Choroid plexus epithelial cell (primary cell): ENCODE data around the gene RARA.

Experiments
- DNase-seq: peaks from one replicate; pipeline ENCODE4 v3.0.0-alpha.2; 2010; ENCODE audit warnings: low read depth
- H3K4me3 ChIP-seq: 2 replicates; pipeline ENCODE4 v1.5.1; 2011; ENCODE audit warnings: low read depth, mild to moderate bottlenecking, control low read depth, low read length, moderate library complexity
- TF ChIP-seq, protein P1 (sequence below): conservative IDR thresholded peaks from 2 replicates; pipeline ENCODE4 v1.5.1; 2011; ENCODE audit warnings: low read depth, mild to moderate bottlenecking, control low read depth, inconsistent platforms, low read length, moderate library complexity

RARA gene

DNA sequence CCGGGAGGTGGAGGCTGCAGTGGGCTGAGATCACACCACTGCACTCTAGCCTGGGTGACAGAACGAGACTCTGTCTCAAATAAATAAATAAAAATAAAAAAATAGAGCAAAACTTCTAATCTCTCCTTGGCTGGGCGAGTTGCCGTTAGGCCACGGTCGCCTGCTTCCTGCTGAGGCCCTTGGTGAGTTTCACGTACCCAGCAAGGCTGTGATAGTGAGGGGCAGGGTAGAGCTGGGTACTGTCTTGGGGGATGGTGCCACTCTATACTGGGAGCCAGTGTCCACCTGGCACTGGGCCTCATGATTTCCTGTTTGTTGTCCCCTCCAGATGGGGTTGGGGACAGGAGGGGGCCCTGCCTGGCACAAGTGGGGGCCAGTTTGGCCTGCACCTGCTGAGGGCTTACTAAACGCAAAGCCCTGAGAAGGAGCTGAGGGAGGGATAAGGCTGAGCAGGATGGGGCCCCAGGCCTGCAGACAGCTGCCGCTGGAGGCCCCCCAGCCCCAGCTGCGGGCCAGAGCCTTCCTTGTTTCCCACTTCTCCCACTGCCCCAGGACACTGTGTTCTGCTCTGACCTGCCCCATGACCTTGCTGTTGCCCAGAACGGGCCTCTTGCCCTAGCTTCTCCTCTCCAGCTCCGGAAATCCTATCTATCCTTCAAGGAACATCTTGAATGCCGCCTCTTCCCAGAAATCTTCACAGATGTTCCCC lies 30.1 kb downstream of the RARA start:
- no peak overlapping the region for H3K4me3 ChIP-seq
- TF ChIP-seq, protein P1, sequence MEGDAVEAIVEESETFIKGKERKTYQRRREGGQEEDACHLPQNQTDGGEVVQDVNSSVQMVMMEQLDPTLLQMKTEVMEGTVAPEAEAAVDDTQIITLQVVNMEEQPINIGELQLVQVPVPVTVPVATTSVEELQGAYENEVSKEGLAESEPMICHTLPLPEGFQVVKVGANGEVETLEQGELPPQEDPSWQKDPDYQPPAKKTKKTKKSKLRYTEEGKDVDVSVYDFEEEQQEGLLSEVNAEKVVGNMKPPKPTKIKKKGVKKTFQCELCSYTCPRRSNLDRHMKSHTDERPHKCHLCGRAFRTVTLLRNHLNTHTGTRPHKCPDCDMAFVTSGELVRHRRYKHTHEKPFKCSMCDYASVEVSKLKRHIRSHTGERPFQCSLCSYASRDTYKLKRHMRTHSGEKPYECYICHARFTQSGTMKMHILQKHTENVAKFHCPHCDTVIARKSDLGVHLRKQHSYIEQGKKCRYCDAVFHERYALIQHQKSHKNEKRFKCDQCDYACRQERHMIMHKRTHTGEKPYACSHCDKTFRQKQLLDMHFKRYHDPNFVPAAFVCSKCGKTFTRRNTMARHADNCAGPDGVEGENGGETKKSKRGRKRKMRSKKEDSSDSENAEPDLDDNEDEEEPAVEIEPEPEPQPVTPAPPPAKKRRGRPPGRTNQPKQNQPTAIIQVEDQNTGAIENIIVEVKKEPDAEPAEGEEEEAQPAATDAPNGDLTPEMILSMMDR: no peak
- DNase-seq: no peak

DNA sequence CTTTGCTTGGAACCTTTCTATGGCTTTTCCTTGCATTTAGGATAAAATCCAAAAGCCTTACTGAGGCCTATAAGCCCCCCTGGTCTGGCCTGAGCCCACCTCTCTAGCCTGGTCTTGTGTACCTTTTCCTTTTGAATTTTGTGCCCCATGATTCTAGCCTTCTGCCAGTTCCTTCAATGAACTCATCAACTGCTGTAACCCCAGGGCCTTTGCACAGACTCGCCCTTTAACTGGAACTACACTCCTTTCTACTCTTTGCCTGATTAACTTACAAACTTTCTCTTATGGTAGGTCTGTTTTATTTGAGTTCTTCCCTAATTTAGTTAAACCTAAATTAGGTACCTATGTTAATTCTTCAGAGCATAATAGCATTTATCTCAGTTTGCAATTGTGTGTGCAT lies 31.3 kb downstream of the RARA start:
- H3K4me3 ChIP-seq: no peak overlapping the region
- TF ChIP-seq, protein P1: no peak
- DNase-seq: no peak

DNA sequence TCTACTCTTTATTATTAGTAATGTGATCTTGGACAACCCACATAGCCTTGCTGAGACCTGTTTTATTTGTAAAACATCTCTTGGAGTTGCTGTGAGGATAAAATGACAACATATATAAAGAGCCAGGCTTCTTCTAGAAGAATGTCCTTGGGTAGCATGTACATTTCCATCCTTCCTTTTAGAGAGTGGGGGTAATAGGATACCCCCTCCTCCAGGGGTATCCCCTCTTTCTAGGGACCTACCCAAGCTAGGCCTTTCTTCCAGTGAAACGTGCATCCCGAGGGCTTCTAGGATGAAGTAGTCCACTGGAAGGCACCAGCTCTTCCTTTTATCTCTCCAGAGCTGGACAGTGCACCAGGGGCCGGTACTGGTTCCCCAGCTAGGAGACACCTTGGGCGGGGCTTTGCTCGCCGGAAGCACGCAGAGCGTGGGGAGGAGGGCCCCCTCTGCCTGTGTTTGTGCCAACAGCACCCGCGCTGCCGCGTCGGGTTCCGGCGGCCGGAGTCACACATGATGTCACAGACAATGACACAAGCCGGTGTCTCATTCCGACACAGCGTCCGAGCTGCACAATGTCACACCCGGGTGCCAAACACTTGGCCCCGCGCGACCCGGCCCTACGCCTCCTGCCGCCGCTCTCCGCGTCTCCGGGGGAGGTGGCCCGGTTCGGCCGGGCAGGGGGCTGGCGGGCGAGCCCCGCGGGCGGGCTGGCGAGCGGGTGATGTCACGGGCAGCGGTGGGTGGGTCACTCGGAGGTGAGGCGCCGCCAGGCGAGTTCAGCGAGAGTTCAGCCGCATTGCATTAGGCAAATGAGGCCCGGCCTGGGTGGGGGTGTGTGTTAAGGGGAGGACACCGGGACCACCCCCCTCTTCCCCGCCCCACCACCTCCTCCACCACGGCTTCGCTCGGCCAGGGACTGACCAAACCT lies 32.2 kb downstream of the RARA start:
- peak overlapping the region; percentile 78 for H3K4me3 ChIP-seq
- TF ChIP-seq, protein P1: peak; percentile 29
- peak; percentile 68 for DNase-seq

DNA sequence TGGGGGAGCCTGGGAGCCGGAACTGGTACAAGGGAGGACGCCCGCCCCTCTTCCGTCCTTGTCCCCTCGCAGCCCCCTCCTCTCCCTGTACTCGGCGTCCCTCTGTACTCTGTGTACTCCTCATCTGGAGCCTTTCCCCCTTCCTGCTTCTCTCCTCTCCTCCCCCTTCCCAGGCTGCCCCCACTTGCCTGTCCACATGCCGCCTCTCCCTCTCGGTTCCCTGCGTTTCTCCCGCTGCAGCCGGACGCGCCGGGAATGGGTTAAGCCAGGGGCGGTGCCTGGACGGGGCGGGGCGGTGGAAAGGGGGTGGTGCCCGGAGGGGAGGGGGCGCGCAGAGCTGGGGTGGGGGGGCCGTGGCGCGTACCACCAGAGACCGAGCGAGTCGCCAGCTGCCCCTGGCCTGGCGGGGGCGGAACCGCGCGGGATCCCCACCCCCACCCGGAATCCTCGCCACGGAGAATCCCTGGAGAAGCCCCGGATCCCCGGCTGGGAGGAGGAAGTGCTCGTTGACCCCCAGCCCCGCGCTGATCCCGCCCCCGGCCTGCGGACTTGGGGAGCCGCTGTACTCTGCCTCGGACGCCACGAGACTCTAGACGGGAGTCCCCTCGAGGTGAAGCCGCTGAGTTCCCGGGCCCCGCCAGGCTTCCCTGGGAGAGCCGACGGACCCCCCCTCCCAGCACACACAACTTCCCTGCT lies 33.0 kb downstream of the RARA start:
- TF ChIP-seq, protein P1: no peak
- DNase-seq: peak; percentile 64
- peak overlapping the region; percentile 78 for H3K4me3 ChIP-seq

DNA sequence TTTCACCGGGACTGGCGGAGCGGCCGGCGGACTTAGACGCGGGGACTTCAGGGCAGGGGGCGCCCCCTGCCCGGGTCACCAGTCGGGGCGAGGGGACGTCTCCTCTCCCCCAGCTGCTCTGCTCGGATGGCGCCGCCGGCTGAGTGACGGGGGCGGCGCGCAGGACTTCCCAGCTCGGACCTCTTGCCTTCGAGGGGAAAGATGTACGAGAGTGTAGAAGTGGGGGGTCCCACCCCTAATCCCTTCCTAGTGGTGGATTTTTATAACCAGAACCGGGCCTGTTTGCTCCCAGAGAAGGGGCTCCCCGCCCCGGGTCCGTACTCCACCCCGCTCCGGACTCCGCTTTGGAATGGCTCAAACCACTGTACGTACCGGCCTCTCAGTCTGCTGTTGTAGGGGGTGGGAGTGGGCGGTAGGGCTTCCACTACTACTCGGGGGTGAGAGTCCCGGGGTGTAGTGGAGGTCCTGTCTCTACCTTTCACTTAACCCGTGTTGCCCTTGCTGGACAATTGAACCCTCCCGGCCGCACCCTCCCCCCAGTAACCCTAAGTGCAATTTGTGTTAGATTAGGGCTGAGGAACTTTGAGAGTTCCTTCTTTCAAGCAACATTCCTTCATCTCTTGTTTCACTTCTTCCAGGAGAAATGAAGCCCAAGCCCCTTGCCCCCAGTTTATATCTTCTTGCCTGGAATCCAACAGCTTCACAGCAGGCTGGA lies 33.7 kb downstream of the RARA start:
- H3K4me3 ChIP-seq: peak overlapping the region; percentile 78
- DNase-seq: no peak
- TF ChIP-seq, protein P1: no peak

DNA sequence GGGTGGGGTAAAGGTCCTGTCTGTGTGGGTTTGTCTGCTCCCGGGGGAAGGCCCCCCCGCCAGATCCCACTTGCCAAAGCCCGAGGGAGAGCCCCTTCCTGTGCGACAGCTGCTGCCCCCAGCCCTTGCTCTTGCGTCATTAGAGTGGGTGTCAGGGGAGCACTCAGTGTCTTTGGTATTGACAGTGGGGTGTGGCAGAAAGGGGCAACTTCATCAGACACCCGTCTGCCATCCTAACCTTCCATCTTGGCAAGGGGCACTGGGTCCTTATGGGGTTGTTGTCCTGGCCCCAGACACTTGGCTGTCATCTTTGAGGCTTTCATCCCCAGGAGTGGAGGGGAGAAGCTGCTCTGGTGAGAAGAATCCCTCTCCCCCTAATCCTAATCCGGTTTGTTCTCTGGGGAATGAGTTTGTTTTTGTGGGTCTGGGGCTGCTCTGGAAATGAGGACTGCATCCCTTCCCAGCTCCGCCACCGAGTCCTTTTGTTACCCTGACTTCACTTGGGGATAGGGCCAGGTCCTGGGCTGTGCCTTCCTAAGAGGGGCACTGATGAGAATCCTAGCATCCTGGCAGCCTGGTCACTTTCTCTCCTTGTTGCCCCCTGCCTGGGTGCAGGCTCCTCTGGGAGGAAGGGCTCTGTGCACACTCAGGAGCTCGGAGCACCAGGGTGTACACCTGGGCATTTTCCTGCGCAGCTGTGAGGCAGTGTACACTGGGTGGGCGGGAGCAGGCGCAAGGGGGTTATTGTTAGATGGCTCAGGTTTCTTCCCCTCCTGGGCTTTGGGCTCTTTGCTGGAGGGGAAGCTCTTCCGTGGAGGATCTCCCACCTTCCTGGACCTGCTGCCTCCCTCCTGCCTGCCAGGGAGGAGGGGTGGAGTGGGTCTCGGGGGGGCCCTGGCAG lies 34.5 kb downstream of the RARA start:
- H3K4me3 ChIP-seq: peak overlapping the region; percentile 78
- no peak for DNase-seq
- TF ChIP-seq, protein P1: no peak
